Measurements from ENCODE around the gene CATSPER1.

CATSPER1 gene

DNA sequence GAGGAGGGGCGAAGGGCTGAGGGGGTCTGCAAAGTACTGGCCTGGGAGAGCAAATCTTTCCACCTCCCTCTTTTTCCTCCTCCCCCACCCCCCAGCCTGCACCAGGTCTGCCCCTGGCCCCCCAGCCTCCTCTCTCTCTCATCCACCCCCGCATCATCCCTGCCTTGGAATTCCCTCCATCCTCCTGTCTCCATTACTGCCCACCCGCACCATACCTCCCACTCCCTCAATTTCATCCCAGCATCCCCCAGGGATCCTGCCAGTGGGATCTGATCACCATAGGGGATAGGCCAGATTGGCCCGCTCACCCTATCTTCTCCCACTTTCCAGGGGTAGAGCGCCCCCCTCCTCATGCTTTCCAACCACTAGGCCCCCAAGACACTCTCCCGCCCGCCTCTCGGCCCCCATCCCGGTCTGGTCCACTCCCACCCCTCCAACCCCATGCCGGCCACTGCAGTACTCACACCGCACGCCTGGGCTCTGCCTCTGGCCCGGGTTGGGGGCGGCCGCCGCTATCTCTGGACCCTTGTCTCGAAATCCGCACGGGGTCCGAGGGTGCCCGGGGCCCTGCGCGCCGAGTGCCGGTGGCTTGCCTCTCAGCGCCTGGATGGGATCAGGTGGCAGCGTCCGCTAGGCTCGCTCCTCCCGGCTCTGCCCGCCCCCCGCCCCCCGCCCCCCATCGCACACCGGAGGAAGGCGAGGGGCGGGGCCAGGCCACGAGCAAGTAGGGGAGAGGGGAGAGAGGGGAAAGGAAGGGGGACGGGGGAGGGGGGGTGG, 22.5 kb upstream of the CATSPER1 start, which contains the start of gene GAL3ST3:
Gene GAL3ST3, minus strand, starts transcription at position 615 of the 777 bp plus-strand sequence. CDS start 3,746 bp downstream, outside the sequence.
- no peak for DNase-seq (ENCODE audit: extremely low spot score)
- POLR2A ChIA-PET: interaction anchor here (1.1 kb wide), 1 partner anchor 10 kb away, joined by 3 read pairs; no protein-coding TSS in a partner anchor
- TF ChIP-seq, protein P1, sequence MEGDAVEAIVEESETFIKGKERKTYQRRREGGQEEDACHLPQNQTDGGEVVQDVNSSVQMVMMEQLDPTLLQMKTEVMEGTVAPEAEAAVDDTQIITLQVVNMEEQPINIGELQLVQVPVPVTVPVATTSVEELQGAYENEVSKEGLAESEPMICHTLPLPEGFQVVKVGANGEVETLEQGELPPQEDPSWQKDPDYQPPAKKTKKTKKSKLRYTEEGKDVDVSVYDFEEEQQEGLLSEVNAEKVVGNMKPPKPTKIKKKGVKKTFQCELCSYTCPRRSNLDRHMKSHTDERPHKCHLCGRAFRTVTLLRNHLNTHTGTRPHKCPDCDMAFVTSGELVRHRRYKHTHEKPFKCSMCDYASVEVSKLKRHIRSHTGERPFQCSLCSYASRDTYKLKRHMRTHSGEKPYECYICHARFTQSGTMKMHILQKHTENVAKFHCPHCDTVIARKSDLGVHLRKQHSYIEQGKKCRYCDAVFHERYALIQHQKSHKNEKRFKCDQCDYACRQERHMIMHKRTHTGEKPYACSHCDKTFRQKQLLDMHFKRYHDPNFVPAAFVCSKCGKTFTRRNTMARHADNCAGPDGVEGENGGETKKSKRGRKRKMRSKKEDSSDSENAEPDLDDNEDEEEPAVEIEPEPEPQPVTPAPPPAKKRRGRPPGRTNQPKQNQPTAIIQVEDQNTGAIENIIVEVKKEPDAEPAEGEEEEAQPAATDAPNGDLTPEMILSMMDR (IDR thresholded peaks at IDR 0.05; ENCODE audit: control extremely low read depth, extremely low read depth, low read depth, missing control alignments): no peak
- CTCF ChIA-PET: interaction anchor here (1.0 to 5.7 kb wide), 3 partner anchors 13 to 270 kb away, joined by 3 to 52 read pairs (median 39); partner anchors contain the start of gene PACS1

DNA sequence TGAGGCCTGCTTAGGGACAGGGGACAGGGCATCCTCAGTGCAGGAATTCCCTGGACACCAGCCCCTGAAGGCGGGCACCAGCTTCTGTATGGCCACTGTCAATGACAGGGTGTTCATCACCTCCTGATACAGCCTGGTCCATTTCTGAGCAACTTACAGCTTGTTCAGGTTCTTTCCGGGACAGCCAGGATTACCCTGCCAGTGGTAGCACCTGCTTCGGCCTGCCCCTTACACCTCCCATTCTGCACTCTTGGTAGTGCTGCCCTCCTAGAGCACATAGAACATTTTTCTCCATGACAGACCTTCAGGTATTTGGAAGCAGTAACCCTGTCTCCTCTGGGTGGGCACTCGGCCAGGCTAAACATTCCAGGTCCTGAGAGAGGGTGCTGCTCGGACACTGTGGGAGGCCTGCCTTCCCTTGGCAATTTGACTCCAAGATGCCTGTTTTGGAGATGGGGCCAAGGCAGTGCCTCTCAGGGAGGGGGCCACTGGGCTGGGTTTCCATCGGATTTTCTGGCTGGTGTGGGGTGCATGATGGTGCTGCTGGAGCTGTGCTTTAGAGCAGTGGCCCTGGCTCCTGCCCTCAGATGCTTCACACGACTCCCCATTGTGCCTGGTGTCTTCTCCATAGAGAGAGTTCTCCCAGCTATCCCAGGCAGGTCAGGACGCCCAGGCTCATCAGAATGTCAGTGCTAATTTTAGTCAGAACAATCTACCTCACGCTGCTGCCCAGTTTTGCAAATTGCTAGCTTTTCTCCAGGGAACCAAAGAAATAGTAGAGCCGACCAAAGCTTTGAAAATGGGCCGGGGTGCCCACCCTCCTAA, 21.5 kb upstream of the CATSPER1 start:
- ChIA-PET POLR2A (no interaction called here), CTCF (interaction anchor here (1.0 to 7.8 kb wide), 6 partner anchors 11 to 269 kb away, joined by 3 to 52 read pairs (median 31); partner anchors contain the start of genes CST6 and PACS1)
- DNase-seq (ENCODE audit: extremely low spot score): no peak
- TF ChIP-seq, protein P1 (IDR thresholded peaks at IDR 0.05; ENCODE audit: control extremely low read depth, extremely low read depth, low read depth, missing control alignments): no peak

GRCh38 chr11:66046901-66047300, 20.6 kb upstream of the CATSPER1 start:
- ChIA-PET CTCF (interaction anchor here (1.1 to 7.8 kb wide), 10 partner anchors 8 to 88 kb away, joined by 3 to 52 read pairs (median 18); partner anchors contain the start of genes CST6, PACS1 and SF3B2), POLR2A (no interaction called here)
- TF ChIP-seq, protein P1 (IDR thresholded peaks at IDR 0.05; ENCODE audit: control extremely low read depth, extremely low read depth, low read depth, missing control alignments): no peak
- DNase-seq (ENCODE audit: extremely low spot score): no peak

DNA sequence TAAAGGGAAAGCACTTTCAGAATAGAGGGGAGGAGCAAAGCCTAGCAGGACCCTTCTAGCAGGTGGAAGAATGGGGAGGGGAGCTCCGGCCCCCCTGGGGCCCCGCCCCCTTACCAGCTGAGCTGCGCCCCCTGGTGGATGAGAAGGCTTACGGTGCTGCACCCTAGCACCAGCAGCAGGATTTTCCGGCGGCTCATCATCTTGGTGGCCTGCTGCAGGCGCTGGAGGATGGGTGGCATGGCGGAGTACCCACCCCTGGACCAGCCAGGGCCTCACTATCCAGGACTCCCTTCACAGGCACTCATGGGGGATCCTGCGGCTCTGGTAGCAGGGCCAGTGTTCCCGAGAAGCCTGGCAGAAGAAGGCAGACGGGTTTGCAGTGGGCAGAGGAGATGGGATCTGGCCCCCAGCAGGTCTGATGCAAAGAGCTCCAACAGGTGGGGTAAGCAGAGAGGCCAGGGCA, 18.9 kb upstream of the CATSPER1 start:
- ChIA-PET CTCF (interaction anchor here (0.7 to 7.8 kb wide), 40 partner anchors 9 to 343 kb away, joined by 3 to 52 read pairs (median 4); partner anchors contain the start of genes BANF1, CATSPER1, CCDC85B and CST6), POLR2A (interaction anchor here (0.7 to 1.2 kb wide), 2 partner anchors 36 to 317 kb away, joined by 3 to 5 read pairs; no protein-coding TSS in a partner anchor)
- TF ChIP-seq, protein P1 (IDR thresholded peaks at IDR 0.05; ENCODE audit: control extremely low read depth, extremely low read depth, low read depth, missing control alignments): peak; percentile 92
- DNase-seq (ENCODE audit: extremely low spot score): peak; percentile 91

GRCh38 chr11:66044757-66045156, 18.5 kb upstream of the CATSPER1 start:
- ChIA-PET POLR2A (interaction anchor here (0.5 to 1.2 kb wide), 3 partner anchors 36 to 317 kb away, joined by 3 to 5 read pairs (median 3); no protein-coding TSS in a partner anchor), CTCF (interaction anchor here (0.7 to 7.8 kb wide), 35 partner anchors 9 to 343 kb away, joined by 3 to 52 read pairs (median 5); partner anchors contain the start of genes CATSPER1, CCDC85B, CST6 and FIBP)
- DNase-seq (ENCODE audit: extremely low spot score): no peak
- TF ChIP-seq, protein P1 (IDR thresholded peaks at IDR 0.05; ENCODE audit: control extremely low read depth, extremely low read depth, low read depth, missing control alignments): no peak

Measured in GM10248 (cell line).